Parathyroid adenoma (tissue), 2 donors: ENCODE results near the gene FAM120B.

Experiments used
- H2AFZ ChIP-seq: fragments of 300-600 bp; sonication (generic); one replicate; pipeline ENCODE4 v1.7.0; 2017; ENCODE audit warnings: antibody characterized with exemption, mild to moderate bottlenecking
- H3K27ac ChIP-seq: fragments of 300-600 bp; sonication (generic); one replicate; pipeline ENCODE4 v1.7.0; 2017
- H3K27me3 ChIP-seq: fragments of 300-600 bp; sonication (generic); one replicate; pipeline ENCODE4 v1.7.0; 2017; ENCODE audit warnings: low read length; ENCODE audit not compliant: control insufficient read depth, insufficient read depth
- H3K36me3 ChIP-seq: fragments of 300-600 bp; sonication (generic); one replicate; pipeline ENCODE4 v1.7.0; 2017; ENCODE audit warnings: low read length; ENCODE audit not compliant: control insufficient read depth, insufficient read depth
- H3K4me1 ChIP-seq: fragments of 300-600 bp; sonication (generic); one replicate; pipeline ENCODE4 v1.7.0; 2017; ENCODE audit warnings: control low read depth
- H3K4me2 ChIP-seq: fragments of 300-600 bp; sonication (generic); one replicate; pipeline ENCODE4 v1.7.0; 2017; ENCODE audit warnings: low read length
- H3K4me3 ChIP-seq: fragments of 300-600 bp; sonication (generic); one replicate; pipeline ENCODE4 v1.7.0; 2017; ENCODE audit warnings: low read depth, low read length
- H3K79me2 ChIP-seq: fragments of 300-600 bp; sonication (generic); one replicate; pipeline ENCODE4 v1.7.0; 2017; ENCODE audit warnings: control low read depth
- H3K9ac ChIP-seq: fragments of 300-600 bp; sonication (generic); one replicate; pipeline ENCODE4 v1.7.0; 2017; ENCODE audit warnings: mild to moderate bottlenecking
- H3K9me3 ChIP-seq: fragments of 300-600 bp; sonication (generic); one replicate; pipeline ENCODE4 v1.7.0; 2017; ENCODE audit warnings: low read length; ENCODE audit not compliant: control insufficient read depth
- CTCF ChIP-seq: fragments of 300-600 bp; sonication (generic); IDR thresholded peaks from one replicate; pipeline ENCODE4 v1.7.0; 2017; ENCODE audit warnings: antibody characterized with exemption, mild to moderate bottlenecking
- donor health status: primary hyperparathyroidism.

FAM120B gene

GRCh38 chr6:170443151-170443662, 136.6 kb downstream of the FAM120B start:
- peaks cover 2% of the 10 kb centered on the region for H3K4me1 ChIP-seq
- H2AFZ ChIP-seq, result no peak overlapping the region
- H3K4me3 ChIP-seq, result no peak overlapping the region
- no peak overlapping the region for H3K27ac ChIP-seq
- H3K36me3 ChIP-seq, result no peaks in the 10 kb centered on the region
- H3K79me2 ChIP-seq, result no peaks in the 10 kb centered on the region
- H3K9me3 ChIP-seq, result no peaks in the 10 kb centered on the region
- no peak for TF ChIP-seq CTCF
- no peak overlapping the region for H3K4me2 ChIP-seq
- H3K27me3 ChIP-seq, result no peaks in the 10 kb centered on the region
- no peak overlapping the region for H3K9ac ChIP-seq

DNA sequence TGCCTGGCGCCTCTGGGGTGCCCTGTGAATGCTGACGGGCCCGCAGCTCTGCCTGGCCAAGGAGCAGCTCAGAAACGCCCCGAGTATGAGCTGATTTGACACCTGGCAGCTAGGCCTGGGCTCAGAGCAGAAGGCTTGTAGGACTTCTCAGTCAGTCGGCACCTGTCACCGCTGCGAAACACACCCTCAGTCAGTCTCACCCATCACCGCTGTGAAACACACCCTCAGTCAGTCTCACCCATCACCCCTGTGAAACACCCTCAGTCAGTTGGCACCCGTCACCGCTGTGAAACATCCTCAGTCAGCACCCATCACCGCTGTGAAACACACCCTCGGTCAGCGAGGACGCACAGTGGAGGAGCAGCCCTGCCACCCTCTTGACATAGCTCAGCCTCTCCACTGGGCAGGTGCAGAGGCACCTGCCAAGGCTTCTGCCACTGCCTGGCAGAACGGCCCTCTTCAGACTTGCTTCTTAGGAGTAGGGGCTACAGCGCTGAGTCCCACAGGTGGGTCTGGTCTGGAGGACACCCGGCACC, 137.6 kb downstream of the FAM120B start:
- Histone ChIP-seq H3K9ac (no peak overlapping the region), H2AFZ (no peak overlapping the region), H3K79me2 (no peaks in the 10 kb centered on the region), H3K27ac (no peak overlapping the region), H3K4me2 (no peak overlapping the region), H3K27me3 (no peaks in the 10 kb centered on the region), H3K4me1 (no peaks in the 10 kb centered on the region), H3K36me3 (no peaks in the 10 kb centered on the region), H3K4me3 (no peak overlapping the region), H3K9me3 (no peaks in the 10 kb centered on the region)
- TF ChIP-seq CTCF, result no peak

DNA sequence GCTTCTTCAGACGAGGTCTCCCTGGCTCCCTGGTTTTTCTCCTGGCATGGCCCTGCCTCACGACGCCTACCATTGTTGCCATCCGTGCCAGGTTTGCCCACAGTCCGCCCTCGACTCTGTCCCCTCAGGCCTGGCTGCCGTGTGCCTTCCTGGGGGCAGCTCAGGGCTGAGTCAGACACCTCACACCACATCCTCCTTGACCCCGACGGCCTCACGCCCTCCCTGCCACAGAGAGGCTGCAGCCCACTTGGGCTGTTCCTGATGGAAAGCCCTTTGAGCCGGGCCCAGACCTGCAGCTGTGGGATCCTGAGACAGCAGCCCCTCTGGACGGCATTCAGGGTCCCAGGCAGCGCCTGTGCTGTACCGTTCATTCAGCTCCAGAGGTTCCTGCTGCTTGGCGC, 138.3 kb downstream of the FAM120B start:
- Histone ChIP-seq H3K27ac (no peak overlapping the region), H3K79me2 (no peaks in the 10 kb centered on the region), H2AFZ (no peak overlapping the region), H3K4me2 (no peak overlapping the region), H3K27me3 (no peaks in the 10 kb centered on the region), H3K9ac (no peak overlapping the region), H3K4me1 (no peaks in the 10 kb centered on the region), H3K4me3 (no peak overlapping the region), H3K36me3 (no peaks in the 10 kb centered on the region), H3K9me3 (no peaks in the 10 kb centered on the region)
- TF ChIP-seq CTCF, result no peak

DNA sequence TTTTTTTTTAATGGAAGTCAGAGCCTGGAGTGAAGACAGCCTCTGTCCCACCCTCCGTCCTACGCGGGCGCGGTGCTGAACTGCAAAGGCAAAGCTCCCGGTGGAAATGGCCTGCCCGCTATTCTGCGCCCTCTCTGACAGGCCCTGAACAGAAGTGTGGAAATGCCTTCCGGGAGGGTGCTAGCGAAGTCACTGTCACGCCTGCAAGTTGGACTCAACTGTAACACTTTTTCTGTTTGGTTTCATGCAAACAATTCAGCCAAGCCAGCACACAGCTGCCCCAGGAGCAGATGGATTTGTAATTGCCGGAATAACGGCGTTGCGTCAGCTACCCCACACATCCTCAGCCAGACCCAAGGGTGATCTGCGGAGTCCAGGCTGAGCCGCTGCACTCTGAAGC, 138.9 kb downstream of the FAM120B start:
- Histone ChIP-seq H3K79me2 (no peaks in the 10 kb centered on the region), H3K4me2 (no peak overlapping the region), H3K36me3 (no peaks in the 10 kb centered on the region), H3K9ac (no peak overlapping the region), H3K9me3 (no peaks in the 10 kb centered on the region), H3K4me3 (no peak overlapping the region), H3K27ac (no peak overlapping the region), H3K4me1 (no peaks in the 10 kb centered on the region), H2AFZ (no peak overlapping the region), H3K27me3 (no peaks in the 10 kb centered on the region)
- TF ChIP-seq CTCF, result no peak

DNA sequence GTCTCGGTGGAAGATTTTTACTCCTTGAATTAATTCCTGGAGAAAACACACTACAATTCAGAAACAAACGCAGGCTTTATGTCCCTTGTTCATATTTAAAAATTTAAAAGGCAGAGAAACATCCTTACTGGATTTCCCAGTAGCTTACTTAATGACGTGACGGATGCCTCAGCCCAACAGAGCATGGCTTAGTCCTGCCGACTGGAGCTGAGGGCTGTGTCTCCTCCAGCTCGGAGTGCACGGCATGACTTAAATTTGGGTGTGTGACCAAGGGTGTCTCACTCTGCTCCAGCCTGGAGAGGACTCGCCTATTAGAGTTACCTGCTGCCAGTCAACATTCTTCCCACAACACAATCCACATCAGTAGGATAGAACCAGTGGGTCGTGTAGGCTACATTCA, 139.4 kb downstream of the FAM120B start:
- Histone ChIP-seq H3K4me3 (no peak overlapping the region), H3K27ac (no peak overlapping the region), H3K36me3 (no peaks in the 10 kb centered on the region), H3K4me1 (no peaks in the 10 kb centered on the region), H3K4me2 (no peak overlapping the region), H3K9me3 (no peaks in the 10 kb centered on the region), H3K27me3 (no peaks in the 10 kb centered on the region), H3K9ac (no peak overlapping the region), H3K79me2 (no peaks in the 10 kb centered on the region), H2AFZ (no peak overlapping the region)
- no peak for TF ChIP-seq CTCF
